DMS53 (cell line): Measurements from ENCODE around the gene AADAT.
"Not testable (repeated sequence)": the region's sequence is repeated elsewhere in the genome, so short reads cannot be mapped to it uniquely, and the experiment has no call there.

ENCODE experiments used
- DNase-seq: peaks from one replicate; lab custom pipeline; 2025; lab: John Stamatoyannopoulos, UW

Gene AADAT

DNA sequence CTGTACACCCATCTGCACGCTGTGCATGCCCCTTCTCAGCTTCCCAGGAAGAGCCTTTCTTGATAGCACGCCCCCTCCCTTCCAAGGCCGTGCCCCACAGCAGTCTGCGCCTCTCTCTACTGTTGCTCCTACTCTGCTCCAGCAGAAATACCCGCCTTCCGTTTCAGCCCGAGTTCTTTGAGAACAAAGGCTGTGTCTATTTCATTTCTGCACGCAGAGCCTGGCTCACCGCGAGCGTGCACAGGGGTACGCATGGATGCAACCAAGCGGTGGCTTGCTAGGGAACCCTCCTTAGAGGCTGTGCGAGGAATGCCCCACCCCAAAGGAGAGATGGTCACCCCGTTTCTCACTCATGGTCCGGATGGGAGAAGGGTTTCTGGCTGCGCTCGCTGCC is 485 bp downstream of the AADAT start:
- DNase-seq, result peak; percentile 54

DNA sequence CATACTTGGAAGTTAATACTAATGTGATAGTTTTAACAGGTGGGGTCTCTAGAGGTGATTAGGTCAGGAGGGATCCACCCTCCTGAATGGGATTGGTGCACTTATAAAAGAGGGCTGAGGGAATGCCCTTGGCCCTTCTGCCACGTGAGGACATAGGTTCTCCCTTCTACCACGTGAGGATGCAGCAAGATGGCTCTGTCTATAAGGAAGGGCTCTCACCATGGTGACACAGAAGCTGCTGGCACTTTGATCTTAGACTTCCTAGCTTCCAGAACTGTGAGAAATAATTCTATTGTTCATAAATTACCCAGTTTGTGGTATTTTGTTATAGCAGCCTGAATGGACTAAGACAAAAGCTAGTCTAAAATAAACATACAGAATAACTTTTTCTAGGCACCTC is 1.0 kb downstream of the AADAT start:
- DNase-seq, result no peak

DNA sequence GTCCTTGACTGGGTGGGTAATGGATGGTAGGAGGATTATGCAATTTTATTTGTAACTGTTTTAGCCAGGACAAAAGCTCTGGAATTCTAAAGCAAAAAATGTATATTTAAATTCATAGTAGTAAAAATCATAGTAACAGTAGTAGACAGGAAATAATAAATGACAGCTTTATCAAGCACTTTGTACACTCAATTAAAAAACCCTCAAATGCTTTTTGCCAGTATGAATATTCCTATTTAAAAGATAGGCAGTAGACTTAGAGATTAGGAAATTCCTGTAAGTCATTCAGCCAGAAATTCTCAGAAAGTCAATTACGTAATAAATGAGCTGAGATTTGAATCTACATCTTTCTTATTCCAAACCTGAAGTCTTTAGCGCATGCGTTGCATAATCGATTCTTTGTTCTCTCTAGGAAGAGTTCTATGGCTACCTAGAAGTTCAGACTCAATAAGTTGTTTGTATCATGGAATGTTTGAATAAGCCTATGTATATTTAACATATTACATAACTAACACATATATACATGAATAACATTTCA is 2.5 kb downstream of the AADAT start:
- no peak for DNase-seq

DNA sequence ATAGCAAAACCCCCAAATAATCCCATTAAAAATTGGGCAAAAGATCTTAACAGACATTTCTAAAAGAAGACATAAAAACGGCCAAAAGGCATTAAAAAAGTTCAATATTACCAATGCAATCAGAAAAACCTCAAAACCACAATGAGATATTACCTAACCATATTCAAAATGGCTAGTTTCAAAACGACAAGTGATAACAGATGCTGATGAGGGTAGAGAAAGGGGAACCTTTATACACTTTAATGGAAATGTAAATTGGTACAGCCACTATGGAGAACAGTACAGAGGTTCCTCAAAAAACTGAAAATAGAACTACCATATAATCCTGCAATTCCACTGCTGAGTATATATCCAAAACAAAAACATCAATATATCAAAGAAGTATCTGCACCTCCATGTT is 6.2 kb downstream of the AADAT start:
- no peak for DNase-seq

DNA sequence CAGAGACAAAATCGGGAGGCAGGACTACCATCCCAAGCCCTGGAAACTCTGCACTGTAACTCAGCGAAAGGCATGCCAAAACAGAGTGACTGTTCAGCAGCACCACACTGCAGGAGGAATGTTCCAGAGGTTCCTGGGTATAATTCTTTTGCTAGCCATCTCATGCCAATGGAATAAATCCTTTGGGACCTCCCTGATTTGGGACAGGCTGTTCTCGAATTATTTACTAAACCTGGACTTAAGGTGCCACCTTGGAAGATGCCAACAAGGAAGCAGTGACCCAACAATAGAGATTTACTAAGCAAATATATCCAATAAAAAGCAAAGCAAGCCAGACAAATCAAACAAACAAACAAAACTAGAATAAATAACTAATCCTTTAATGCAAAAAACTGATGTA is 9.3 kb downstream of the AADAT start:
- DNase-seq, result no peak

DNA sequence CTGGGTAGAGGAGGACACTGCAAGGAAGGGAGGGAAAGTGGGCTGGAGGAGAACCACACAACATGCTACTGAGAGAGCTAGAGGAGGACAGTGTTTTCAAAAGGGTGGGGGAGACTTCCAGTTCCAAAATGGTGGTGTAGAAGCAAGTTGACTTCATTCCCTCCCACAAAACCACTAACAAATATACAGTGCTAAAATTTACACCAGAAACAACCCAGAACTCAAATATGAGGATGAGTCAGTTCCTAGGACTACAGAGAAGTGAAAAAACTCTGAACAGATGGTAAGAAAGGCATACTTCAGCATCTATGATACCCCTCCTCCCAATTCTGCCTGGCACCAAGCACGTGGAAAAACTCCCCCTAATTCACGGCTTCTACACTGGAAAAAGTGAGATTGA is 9.8 kb downstream of the AADAT start:
- DNase-seq, result no peak

DNA sequence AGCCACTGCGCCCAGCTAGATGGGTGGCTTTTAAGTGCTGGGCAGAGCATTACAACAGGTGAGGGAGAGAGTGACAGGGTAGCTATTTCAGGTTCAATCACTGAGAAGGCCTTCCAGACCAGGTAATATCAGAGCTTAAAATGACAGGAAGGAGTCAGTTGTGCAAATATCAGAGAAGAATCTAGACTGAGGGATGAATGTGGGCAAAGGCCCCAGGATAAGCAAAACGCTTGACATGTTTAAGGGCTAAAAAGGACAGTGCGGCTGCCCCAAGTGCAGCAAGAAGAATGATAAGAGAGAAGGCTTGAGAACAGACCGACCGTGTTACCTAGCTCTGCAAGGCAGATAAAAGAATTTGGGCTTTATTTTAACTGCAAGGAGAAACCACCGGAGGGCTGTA is 18.6 kb downstream of the AADAT start:
- DNase-seq, result no peak

DNA sequence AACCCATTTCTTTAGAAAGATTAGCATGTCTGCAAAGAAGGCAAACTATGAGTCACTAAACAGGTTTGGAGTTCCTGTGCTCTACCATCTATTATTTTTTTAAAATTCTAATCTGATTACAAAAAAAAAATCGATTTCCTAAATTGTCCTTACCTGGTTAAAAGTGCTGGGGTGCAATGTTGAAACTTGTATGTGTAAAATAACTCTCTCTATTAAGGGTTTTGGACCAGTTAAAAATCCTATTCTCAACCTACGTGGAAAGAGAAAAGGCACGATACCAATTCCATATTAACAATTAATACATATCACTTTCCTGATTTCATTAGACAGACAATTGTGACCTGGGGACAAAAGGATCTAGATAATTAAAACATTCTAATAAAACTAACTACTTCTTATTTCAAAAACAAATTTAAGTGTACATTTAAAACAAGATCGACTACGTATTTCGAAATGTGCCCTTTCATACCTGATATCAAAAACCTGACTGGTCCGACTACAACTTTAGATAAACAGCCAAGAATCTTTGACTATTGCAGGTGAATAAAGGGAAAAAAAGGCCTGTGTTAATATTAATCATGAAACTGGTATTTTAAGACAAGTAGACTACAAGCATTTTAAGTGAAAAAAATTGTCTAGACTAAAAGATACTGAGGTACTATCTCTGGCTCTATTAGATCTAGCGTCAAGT is 21.2 kb downstream of the AADAT start:
- DNase-seq, result no peak

DNA sequence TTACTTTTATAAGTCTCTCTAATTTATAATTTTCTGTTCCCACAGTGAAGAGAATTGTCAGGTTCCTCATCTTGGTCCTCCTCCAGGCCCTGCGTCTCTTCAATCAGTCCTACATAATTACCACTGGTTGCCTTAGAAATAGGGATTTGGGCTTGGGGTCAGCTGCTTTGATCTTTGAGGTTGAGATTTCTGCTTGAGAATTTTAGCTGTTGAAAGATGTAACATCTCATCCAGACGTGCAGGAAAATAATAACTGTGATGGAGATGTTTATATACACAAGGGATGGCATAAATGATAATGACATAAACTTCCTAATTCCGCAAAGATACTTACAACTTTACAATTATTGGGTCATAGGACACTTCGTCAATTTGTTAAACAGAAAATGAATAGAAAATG is 30.3 kb downstream of the AADAT start:
- no peak for DNase-seq

DNA sequence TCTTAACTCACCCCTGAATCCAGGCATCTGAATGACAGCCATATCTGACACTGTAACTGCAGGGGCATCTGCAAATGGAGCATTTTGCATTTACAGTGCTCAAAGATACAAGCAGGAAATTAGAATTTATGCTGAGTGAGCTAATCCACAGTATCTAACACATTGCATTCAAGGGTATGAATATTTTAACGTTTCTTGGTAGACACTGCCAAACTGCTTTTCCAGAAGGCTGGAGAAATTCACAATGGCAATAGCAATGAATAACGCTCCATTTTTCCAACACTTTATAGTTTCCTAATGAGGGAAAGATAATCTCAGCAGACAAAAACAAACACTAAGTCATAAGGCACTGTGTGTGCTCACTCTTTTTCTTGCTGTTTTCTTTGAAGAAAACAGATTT is 30.9 kb downstream of the AADAT start:
- no peak for DNase-seq

DNA sequence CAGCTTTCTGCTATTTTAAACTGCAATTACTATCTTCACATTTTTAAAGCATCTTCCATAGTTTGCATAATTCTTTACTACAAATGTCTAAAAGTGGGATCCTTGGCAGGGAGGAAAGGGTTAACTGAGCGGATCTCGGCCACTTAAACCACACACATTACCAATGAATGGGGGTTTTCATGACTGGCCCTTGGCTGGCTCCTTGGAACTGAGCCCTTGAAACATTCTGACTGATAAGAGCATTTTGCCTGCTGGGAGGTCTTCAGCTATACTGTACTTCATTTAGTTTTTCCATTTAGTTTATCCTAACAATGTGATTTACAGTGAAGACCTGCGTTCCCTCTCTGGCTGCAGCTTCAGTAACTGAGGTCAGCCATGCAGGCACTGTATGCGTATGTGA is 31.9 kb downstream of the AADAT start:
- DNase-seq, result no peak

DNA sequence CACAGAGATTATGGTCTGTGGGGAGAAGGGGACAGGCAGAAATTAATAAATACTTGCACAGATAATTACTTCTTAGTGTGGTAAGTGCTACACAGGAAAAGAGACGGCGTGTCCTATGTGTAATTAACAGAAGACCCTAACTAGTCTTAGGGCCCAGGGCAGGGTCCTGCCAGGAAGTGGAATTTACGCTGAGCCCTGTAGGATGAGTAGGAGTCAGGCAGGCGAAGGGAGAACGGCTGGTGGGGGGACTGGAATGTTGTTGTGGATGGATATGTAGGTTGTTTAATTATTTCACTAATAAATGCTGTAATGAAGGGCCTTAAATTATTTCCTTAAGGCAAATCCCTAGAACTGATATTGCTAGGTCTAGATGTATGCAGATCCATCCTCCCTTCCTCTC is 36.8 kb downstream of the AADAT start:
- no peak for DNase-seq

DNA sequence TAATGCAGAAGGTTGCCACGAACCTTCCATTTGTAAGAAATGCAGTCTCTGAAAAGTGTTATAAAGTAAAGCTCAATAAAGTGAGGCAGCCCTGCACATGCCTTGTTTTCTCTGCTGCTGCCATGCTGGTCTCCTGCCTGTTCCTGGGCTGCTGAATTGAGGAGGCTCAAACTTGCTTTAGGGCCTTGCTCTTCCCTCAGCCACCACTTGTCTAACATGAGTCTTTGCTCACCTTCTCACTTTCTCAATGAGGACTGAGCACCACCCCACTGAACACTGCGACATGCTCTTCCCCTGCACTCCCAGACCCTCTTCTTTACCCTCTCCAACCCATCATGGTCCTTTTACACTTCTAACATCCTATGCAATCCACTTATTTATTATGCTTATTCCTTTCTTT is 38.4 kb downstream of the AADAT start:
- DNase-seq, result no peak

DNA sequence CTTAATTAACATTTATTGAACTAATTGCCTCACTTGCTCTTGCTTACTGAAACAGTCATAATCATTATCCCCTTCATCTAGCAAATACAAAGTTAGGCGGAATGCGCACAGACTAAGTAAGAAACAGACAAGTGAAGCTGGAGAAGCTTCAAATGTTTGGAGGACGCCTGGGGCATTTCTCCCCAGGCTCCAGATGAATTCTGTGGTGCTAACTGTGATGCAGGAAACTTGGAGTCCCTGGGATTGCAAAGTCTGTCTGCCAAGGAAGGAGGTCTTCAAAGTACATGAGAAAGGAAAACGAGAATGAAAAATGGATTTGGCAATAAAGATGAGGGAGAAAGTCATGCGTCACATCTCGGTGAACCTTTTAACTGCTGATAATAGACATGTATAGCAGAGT is 40.0 kb downstream of the AADAT start:
- no peak for DNase-seq

DNA sequence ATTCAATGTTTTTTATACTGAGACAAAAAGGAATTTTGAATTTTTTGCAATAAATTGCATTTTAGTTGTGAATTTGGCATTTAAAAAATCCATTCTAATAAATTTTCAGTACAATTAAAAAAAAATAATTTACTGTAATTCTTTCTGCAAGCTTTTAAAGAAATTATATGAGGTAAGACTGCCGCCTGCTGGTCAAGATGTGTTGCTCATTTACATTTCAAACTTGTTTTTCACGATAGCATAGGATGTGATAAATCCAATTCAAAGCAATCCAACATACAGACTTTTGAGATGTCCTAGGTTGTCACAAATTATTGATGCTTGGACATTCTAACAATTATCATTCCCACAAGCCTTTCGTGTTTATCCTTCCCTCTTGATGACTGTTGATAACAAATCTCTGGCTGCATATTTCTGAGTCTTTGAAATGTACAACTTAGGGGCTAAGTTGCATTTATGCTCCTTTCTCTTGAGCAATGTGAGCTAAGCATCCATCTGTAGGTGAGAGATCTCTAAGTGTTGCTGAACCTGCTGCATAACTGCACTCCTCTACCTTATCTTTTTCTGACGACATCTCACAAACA is 41.9 kb downstream of the AADAT start:
- peak; percentile 74 for DNase-seq

DNA sequence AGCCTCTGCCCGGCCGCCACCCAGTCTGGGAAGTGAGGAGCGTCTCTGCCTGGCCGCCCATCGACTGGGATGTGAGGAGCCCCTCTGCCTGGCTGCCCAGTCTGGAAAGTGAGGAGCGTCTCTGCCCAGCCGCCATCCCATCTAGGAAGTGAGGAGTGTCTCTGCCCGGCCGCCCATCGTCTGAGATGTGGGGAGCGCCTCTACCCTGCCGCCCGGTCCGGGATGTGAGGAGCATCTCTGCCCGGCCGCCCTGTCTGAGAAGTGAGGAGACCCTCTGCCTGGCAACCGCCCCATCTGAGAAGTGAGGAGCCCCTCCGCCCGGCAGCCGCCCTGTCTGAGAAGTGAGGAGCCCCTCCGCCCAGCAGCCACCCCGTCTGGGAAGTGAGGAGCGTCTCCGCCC is 43.6 kb downstream of the AADAT start:
- not testable (repeated sequence) for DNase-seq

DNA sequence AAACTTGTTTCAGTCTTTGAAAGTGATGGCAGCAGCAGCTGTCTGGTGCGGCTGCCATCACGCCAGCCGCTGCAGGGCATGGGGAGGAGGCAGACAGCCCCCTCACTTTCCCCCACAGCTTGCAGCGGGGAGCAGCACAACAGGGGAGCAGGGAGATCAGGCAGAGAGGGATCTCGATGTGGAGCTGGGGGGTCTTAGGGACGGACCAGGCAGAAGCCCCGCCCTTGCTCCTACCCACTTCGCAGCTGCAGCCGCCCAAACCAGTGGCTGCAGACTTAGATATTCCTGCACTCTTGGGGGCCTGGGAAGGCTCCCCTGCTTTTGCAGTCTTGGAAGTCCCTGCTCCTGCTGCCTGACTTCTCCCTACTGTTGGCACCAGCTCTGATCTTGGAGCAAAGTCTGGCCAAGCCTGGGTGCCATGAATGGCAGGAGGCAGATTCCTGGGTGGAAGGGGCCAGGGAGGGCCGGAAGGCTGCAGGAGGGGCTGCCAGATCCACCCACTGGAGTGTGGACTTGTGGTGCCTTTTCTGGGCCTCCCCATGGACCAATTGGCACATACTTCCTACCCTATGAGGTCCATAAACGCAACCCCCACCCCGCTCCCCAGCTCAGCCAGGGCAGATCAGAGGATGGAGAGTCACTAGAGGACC is 49.6 kb downstream of the AADAT start:
- no peak for DNase-seq

DNA sequence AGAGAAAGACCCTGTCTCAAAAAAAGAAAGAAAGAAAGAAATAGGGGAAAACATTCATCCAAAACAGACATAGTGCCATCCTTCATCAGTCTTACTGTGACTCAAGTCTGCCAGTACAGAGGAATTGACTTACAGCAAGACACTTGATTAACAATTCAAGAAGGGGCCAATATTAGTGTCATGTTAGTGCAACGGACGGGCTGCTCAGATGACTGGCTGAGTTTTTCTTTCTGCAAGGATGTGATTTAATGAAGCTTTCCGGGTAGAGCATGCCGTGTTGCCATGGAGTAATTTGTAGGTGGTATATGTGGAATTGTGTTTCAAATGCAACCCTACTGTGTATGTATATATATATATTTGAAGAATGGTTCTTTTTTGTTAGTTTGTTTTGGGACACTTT is 51.0 kb downstream of the AADAT start:
- no peak for DNase-seq

DNA sequence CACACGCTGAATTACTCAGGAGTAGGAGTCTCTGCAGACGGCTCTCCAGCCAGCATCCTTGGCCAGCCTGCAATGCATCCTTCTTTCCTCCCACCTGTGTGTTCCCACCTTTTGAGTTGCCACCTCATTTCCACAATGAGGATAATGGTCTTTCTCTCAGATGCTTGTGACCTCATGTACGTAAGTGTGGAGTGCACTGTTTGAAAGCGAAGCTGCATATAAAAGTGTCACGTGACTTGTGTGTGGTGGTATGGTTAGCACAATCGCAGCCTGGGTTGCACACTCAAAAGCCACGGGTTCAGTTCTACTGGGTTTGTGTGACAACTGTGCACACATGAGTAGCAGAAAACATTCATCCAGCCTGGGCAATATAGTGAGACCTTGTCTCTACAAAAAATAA is 51.5 kb downstream of the AADAT start:
- DNase-seq, result no peak

DNA sequence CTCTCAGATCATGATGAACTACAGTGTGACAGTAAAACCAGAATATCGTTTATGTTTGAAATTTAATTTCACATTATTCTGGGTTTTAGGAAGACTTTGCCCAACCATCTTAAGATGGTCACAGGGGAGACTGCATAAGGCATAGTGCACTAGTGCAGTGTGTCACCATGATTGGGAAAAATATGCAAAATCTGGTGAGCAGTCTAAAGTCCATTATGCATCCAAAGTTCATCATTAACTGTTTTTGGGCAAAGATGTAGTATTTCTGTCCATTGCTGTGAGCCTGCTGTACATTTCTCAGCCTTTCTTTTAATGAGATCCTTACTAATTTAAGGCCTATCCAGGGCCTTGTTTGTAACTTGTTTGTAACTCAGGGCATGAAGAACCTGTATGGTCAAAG is 52.3 kb downstream of the AADAT start:
- DNase-seq, result no peak

DNA sequence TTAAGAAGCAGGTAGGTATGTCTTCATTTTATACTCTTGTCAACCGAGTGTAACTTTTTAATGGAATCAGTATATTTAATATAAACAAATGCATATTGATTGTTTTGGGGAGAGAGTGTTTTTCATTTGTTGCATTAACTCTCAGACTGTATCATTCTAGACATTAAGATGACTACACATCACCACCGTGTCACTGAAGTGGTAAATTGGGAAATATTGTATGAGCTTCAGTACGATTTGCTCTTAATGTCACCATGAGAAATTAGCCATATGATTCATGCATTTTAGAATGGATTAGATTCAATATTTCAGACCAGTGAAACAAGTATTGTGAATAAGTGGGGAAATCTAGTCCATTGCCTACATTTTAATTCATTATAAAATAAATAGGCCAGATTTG is 53.9 kb downstream of the AADAT start:
- no peak for DNase-seq

DNA sequence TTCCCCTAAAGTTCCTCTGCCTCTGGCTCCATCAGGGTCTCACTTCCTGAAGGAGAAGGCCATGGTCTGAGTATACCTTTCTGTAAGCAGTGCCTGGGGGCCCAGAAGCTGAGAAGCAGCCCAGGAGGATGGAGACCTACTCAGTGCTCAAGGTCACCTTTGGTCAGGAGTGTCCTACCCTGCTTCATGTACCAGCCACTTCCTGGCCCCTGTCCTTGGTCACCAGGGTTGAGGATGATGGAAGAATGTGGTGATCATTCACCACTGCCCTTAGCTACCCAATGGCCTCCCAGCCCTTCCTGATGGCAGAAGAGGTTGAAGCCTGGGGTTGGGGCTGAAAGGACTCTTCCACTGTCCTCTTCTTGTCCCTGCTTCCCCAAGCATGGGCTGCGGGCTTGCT is 54.5 kb downstream of the AADAT start:
- DNase-seq, result no peak

DNA sequence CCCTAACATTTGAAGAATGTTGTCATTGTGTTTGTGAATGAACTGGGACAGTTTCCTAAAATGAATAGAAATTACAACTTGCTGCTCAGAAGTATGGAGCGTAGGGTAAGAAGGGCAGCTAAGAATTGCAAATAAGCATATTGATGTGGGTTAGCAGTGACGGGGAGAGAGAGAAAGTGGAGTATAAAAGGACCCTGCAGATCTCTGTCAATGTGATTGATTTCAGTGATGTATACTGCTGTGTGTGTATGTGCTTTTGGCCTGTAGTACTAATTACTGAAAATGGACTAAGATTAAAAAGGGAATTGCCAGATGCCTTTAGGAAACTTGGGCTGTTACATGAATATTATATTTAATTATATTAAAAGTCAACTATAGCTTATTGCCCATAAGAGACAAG is 55.8 kb downstream of the AADAT start:
- DNase-seq, result no peak

DNA sequence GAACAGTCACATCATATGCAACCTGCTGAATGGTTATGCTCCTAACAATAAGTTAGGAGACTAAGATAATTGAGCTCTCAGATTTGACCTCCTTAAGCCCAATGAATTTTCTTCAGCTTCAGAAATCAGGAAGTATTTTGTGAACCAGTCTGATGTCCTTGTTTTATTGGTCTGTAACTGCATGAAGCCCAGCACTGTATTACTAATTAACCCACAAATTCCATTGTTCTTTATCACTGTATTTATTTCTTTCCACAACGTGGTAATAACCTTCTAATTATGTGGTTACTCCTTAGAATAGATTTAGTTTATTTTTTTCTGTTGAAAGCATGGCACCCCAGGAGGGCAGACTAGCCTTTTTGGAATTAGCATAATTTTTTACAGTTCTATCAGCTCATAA is 59.6 kb downstream of the AADAT start:
- DNase-seq, result no peak
